HepG2 (cell line): ENCODE data around the gene RIPK1. TPM values are rescaled to one million over a fixed set of nuclear protein-coding genes. Genes with fewer than 3 reads are reported as not detected.

Experiments used
- ATAD3A ChIP-seq: sonication (generic); formaldehyde crosslinking; IDR thresholded peaks from 2 replicates; pipeline ENCODE4 v1.4.0; 2020; ENCODE audit warnings: missing genetic modification reagents
- BCL3 ChIP-seq: sonication (generic); formaldehyde crosslinking; IDR thresholded peaks from 2 replicates; pipeline ENCODE4 v1.5.1; 2020; ENCODE audit warnings: mild to moderate bottlenecking, missing genetic modification reagents, moderate library complexity
- FUBP1 ChIP-seq: sonication (generic); formaldehyde crosslinking; IDR thresholded peaks from 2 replicates; pipeline ENCODE4 v1.5.1; 2020; ENCODE audit warnings: missing genetic modification reagents, mild to moderate bottlenecking, borderline replicate concordance
- GABPB1 ChIP-seq: IDR thresholded peaks from 2 replicates; pipeline ENCODE4 v1.6.1; 2016; ENCODE audit warnings: mild to moderate bottlenecking, missing genetic modification reagents, moderate library complexity, missing compliant biosample characterization
- HIVEP1 ChIP-seq: sonication (generic); formaldehyde crosslinking; IDR thresholded peaks from 2 replicates; pipeline ENCODE4 v1.4.0; 2020; ENCODE audit warnings: mild to moderate bottlenecking, missing genetic modification reagents
- IRX3 ChIP-seq: sonication (generic); formaldehyde crosslinking; IDR thresholded peaks from 2 replicates; pipeline ENCODE4 v1.8.1; 2023; ENCODE audit warnings: mild to moderate bottlenecking, low read depth, missing genetic modification reagents, borderline replicate concordance
- ISL2 ChIP-seq: sonication (generic); formaldehyde crosslinking; IDR thresholded peaks from 2 replicates; pipeline ENCODE4 v1.5.0; 2020; ENCODE audit warnings: missing genetic modification reagents
- MED8 ChIP-seq: sonication (generic); formaldehyde crosslinking; IDR thresholded peaks from 2 replicates; pipeline ENCODE4 v1.8.1; 2023; ENCODE audit warnings: mild to moderate bottlenecking, missing genetic modification reagents; ENCODE audit not compliant: insufficient replicate concordance
- PHF5A ChIP-seq: IDR thresholded peaks from one replicate; pipeline ENCODE4 v1.6.1; 2018; ENCODE audit warnings: low read depth, missing genetic modification reagents; ENCODE audit not compliant: unreplicated experiment
- TAF1 ChIP-seq: sonication (generic); formaldehyde crosslinking; IDR thresholded peaks from 2 replicates; pipeline ENCODE4 v1.4.0; 2020; ENCODE audit warnings: missing genetic modification reagents
- TIGD3 ChIP-seq: sonication (generic); formaldehyde crosslinking; IDR thresholded peaks from 2 replicates; pipeline ENCODE4 v1.5.1; 2020; ENCODE audit warnings: mild to moderate bottlenecking, missing genetic modification reagents, borderline replicate concordance
- TRIM24 ChIP-seq: sonication (generic); formaldehyde crosslinking; IDR thresholded peaks from 2 replicates; pipeline ENCODE4 v1.8.0; 2022; ENCODE audit warnings: mild to moderate bottlenecking, missing genetic modification reagents
- ZBTB7B ChIP-seq: sonication (generic); formaldehyde crosslinking; IDR thresholded peaks from 2 replicates; pipeline ENCODE4 v1.4.0; 2020; ENCODE audit warnings: missing genetic modification reagents
- ZEB1 ChIP-seq: IDR thresholded peaks from 2 replicates; pipeline ENCODE4 v1.6.1; 2012; ENCODE audit warnings: mild to moderate bottlenecking, low read depth, inconsistent platforms; ENCODE audit not compliant: insufficient replicate concordance
- ZNF276 ChIP-seq: sonication (generic); formaldehyde crosslinking; IDR thresholded peaks from 2 replicates; pipeline ENCODE4 v1.4.0; 2020; ENCODE audit warnings: mild to moderate bottlenecking, low read depth, missing genetic modification reagents
- ZNF33B ChIP-seq: sonication (generic); formaldehyde crosslinking; IDR thresholded peaks from 2 replicates; pipeline ENCODE4 v1.5.1; 2020; ENCODE audit warnings: mild to moderate bottlenecking, missing genetic modification reagents
- ZNF350 ChIP-seq: sonication (generic); formaldehyde crosslinking; IDR thresholded peaks from 2 replicates; pipeline ENCODE4 v1.4.0; 2020; ENCODE audit warnings: mild to moderate bottlenecking, low read depth, missing genetic modification reagents, borderline replicate concordance
- ZNF496 ChIP-seq: sonication (generic); formaldehyde crosslinking; IDR thresholded peaks from 2 replicates; pipeline ENCODE4 v1.8.1; 2023; ENCODE audit warnings: mild to moderate bottlenecking, moderate library complexity, missing genetic modification reagents; ENCODE audit not compliant: insufficient replicate concordance
- ZNF552 ChIP-seq: sonication (generic); formaldehyde crosslinking; IDR thresholded peaks from 2 replicates; pipeline ENCODE4 v1.9.0; 2022; ENCODE audit warnings: missing genetic modification reagents, mild to moderate bottlenecking, borderline replicate concordance
- ZNF558 ChIP-seq: sonication (generic); formaldehyde crosslinking; IDR thresholded peaks from 2 replicates; pipeline ENCODE4 v1.9.0; 2022; ENCODE audit warnings: mild to moderate bottlenecking, missing genetic modification reagents, borderline replicate concordance
- ZNF746 ChIP-seq: sonication (generic); formaldehyde crosslinking; IDR thresholded peaks from 2 replicates; pipeline ENCODE4 v1.8.0; 2022; ENCODE audit warnings: mild to moderate bottlenecking, missing genetic modification reagents
- ZSCAN12 ChIP-seq: sonication (generic); formaldehyde crosslinking; IDR thresholded peaks from 2 replicates; pipeline ENCODE4 v1.9.0; 2021; ENCODE audit warnings: mild to moderate bottlenecking, missing genetic modification reagents
- polyA plus RNA-seq, 8 experiments: library from polyadenylated mRNA; depleted of rRNA in 3 of 8; stranded (reverse) in 7 of 8; unstranded in 1 of 8; fragments of >200 nt; fragmentation: Illumina TruSeq in 4 of 8; extraction: Trizol in 4 of 8; gene quantifications; 2 replicates each; pipeline versions ENCODE4 v1.2.1 to v1.2.3, GENCODE V29; 2011 to 2016; ENCODE audit warnings: low read depth in 4 of 8, missing spikeins in 1 of 8, mixed read lengths in 1 of 8; ENCODE audit not compliant: insufficient read depth in 1 of 8
- total RNA-seq, 5 experiments: library from RNA; depleted of rRNA; stranded (reverse); fragments of >200 nt; fragmentation: Illumina TruSeq; extraction: Trizol; gene quantifications; 2 replicates each; pipeline ENCODE4 v1.2.3, GENCODE V29; 2016; ENCODE audit warnings: low read depth in 1 of 5

RIPK1 gene
- total and polyA plus RNA-seq, 2 of the 13 experiments (the other 11 are each of a cell fraction or from before 2014, with no cell fraction given): 9.0 to 10.3 TPM

GRCh38 chr6:3139090-3139903, 71.0 kb downstream of the RIPK1 start (continued):
- TF ChIP-seq IRX3 (CRISPR knock-in tag) (no peak), ZNF33B (CRISPR knock-in tag) (no peak), ATAD3A (no peak), ZEB1 (peak; percentile 53), MED8 (no peak), HIVEP1 (CRISPR knock-in tag) (no peak), ZNF496 (no peak), ZNF276 (CRISPR knock-in tag) (peak; percentile 77), ZNF350 (peak; percentile 93; the same call in 1 of the 2 replicates), ZBTB7B (CRISPR knock-in tag) (peak; percentile 68; the same call in 1 of the 2 replicates), BCL3 (CRISPR knock-in tag) (peak; percentile 90; the same call in 1 of the 2 replicates), GABPB1 (CRISPR knock-in tag) (peak; percentile 55), ZNF746 (CRISPR knock-in tag) (peak; percentile 86), TAF1 (CRISPR knock-in tag) (no peak; the same call in 1 of the 2 replicates), ZSCAN12 (no peak), ZNF552 (CRISPR knock-in tag) (no peak), ISL2 (CRISPR knock-in tag) (peak; percentile 91), FUBP1 (CRISPR knock-in tag) (peak; percentile 47; the same call in 1 of the 2 replicates), TRIM24 (no peak), ZNF558 (CRISPR knock-in tag) (no peak), PHF5A (CRISPR knock-in tag) (peak; percentile 99), TIGD3 (0 out of 2 replicates have a peak, but pooled peaks have one; percentile 65)
